Esophagus squamous epithelium (tissue), 5 donors: Measurements from ENCODE around the gene TMEM139. TPM values are rescaled to one million over a fixed set of nuclear protein-coding genes. Genes with fewer than 3 reads are reported as not detected.

Source experiments
- DNase-seq: peaks from one replicate; lab custom pipeline; 2025; lab: John Stamatoyannopoulos, UW
- H3K27ac ChIP-seq, 4 donors: fragments of 200-600 bp; sonication (generic); one replicate each; pipeline ENCODE4 v1.5.1; 2016 to 2019; ENCODE audit warnings: mild to moderate bottlenecking in 1 of 4
- H3K27me3 ChIP-seq, 4 donors: fragments of 200-600 bp; sonication (generic); 1 replicate in 3 of 4; 2 replicates in 1 of 4; pipeline versions ENCODE4 v1.5.1 to v1.6.0; 2017 to 2021; ENCODE audit warnings: antibody characterized with exemption in 1 of 4
- H3K36me3 ChIP-seq, 3 donors: fragments of 200-600 bp; sonication (generic); one replicate each; pipeline ENCODE4 v1.5.1; 2016 to 2019
- H3K4me1 ChIP-seq, 3 donors: fragments of 200-600 bp; sonication (generic); one replicate each; pipeline ENCODE4 v1.5.1; 2017 to 2019
- H3K4me3 ChIP-seq, 4 donors: fragments of 200-600 bp; sonication (generic); 1 replicate in 3 of 4; 2 replicates in 1 of 4; pipeline ENCODE4 v1.5.1; 2016 to 2019; ENCODE audit warnings: mild to moderate bottlenecking in 2 of 4, moderate library complexity in 1 of 4
- H3K9me3 ChIP-seq, 3 donors: fragments of 200-600 bp; sonication (generic); one replicate each; pipeline ENCODE4 v1.5.1; 2016 to 2019
- POLR2A ChIP-seq, 4 donors: fragments of 450-650 bp; IDR thresholded peaks; one replicate each; pipeline ENCODE4 v1.6.1; 2017; ENCODE audit warnings: antibody characterized with exemption in 4 of 4, mild to moderate bottlenecking in 4 of 4, moderate library complexity in 3 of 4
- WGBS, 2 donors: methylation state at CpG; one replicate each; pipeline ENCODE4 v1.1.5; 2018; 5-methylcytosine and 5-hydroxymethylcytosine counted together
- intact Hi-C: fragments of 100-400 bp; cut with DNase I; formaldehyde crosslinking; loops from one replicate; pipeline ENCODE4 v1.15.0; 2022
- total RNA-seq, 4 donors: library from RNA; depleted of rRNA; stranded (reverse); fragments of >200 nt; gene quantifications; one replicate each; pipeline ENCODE4 v1.1.0, GENCODE V29; 2016
- TF ChIP-seq, protein P1 (sequence below), 6 experiments: fragments of 450-650 bp in 4 of 6; fragments of 200-600 bp in 2 of 6; sonication (generic) in 2 of 6; IDR thresholded peaks; one replicate each; pipeline ENCODE4 v1.5.1; 2016 to 2019; ENCODE audit warnings: antibody characterized with exemption in 6 of 6, mild to moderate bottlenecking in 4 of 6, moderate library complexity in 4 of 6
- donor health status: DM: yes; HTN: yes; CAD: no.

TMEM139 gene
- total RNA-seq, 4 donors from 2014 or later: 0.15 to 3.6 TPM; not detected in 2

DNA sequence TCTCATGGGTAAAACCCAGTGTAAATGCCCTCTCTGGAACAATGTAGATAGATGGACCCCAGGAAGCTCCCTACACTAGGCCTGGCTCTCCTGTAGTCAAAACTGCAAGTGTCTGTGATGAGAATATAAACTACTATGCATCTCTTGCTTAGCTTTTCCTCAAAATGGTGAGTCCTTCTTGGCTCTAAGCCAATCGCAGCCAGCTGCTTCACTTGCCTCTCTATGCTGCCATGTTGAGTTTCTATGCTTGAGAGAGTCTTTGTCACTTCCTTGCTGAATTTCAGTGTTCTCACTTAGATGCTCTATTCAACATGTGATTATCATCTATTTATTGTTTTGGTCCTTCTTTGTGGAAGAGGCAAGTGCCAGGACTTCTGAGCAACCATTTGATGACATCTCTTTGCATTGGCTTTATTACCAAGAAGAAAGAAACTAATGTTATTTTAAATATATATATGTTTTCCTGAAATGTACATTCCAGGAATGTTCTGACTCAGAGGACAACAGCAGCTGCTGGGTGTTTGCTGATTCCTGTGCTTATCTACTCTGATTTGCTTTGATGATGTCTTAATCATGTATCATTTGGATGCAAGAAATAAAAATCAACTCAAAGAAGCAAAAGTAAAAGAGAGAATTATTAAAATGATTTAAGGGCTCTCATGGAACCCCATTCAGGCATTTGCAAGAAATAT lies 46.3 kb upstream of the TMEM139 start:
- Histone ChIP-seq H3K27me3 (peaks cover 0 to under 1% (median 0%) of the 10 kb centered on the region in 4 donors), H3K4me3 (no peak overlapping the region), H3K4me1 (peaks cover 0 to 6% (median 2%) of the 10 kb centered on the region in 3 donors), H3K9me3 (peaks cover 0 to 20% (median 0%) of the 10 kb centered on the region in 3 donors), H3K27ac (peak overlapping the region in 1 of 4 donors; percentile 39), H3K36me3 (no peaks in the 10 kb centered on the region)
- TF ChIP-seq, protein P1, sequence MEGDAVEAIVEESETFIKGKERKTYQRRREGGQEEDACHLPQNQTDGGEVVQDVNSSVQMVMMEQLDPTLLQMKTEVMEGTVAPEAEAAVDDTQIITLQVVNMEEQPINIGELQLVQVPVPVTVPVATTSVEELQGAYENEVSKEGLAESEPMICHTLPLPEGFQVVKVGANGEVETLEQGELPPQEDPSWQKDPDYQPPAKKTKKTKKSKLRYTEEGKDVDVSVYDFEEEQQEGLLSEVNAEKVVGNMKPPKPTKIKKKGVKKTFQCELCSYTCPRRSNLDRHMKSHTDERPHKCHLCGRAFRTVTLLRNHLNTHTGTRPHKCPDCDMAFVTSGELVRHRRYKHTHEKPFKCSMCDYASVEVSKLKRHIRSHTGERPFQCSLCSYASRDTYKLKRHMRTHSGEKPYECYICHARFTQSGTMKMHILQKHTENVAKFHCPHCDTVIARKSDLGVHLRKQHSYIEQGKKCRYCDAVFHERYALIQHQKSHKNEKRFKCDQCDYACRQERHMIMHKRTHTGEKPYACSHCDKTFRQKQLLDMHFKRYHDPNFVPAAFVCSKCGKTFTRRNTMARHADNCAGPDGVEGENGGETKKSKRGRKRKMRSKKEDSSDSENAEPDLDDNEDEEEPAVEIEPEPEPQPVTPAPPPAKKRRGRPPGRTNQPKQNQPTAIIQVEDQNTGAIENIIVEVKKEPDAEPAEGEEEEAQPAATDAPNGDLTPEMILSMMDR (IDR thresholded peaks at IDR 0.05): no peak
- TF ChIP-seq POLR2A (IDR thresholded peaks at IDR 0.05): no peak
- no peak for DNase-seq
- 87 to 92% methylated on average over 1 of the region's 1 CpG for WGBS, 2 donors
- intact Hi-C loops: no loop called here

DNA sequence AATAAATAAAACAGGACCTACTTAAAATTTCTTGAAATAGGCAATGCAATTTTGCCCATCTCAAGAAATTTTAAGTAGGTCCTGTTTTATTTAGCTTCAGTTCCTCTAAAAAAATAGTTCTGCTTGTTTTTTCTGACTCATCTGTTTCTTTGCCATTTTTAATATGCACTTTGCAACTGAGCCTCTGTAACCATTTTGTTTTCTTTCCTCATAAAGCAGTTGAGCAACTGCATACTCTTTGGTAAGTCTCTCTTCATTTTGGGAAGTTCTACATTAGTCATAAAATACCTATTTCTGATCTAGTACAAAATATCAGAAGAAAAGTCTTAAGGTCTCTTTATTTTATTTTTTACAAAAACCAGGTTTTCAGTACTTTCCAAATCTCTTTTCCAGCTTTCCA lies 44.9 kb upstream of the TMEM139 start:
- Histone ChIP-seq H3K9me3 (peaks cover 0 to 20% (median 0%) of the 10 kb centered on the region in 3 donors), H3K27ac (no peak overlapping the region), H3K27me3 (peaks cover 0 to 4% (median 0%) of the 10 kb centered on the region in 4 donors), H3K36me3 (no peaks in the 10 kb centered on the region), H3K4me1 (peaks cover 0 to 6% (median 2%) of the 10 kb centered on the region in 3 donors), H3K4me3 (no peak overlapping the region)
- no peak for TF ChIP-seq POLR2A (IDR thresholded peaks at IDR 0.05)
- TF ChIP-seq, protein P1 (IDR thresholded peaks at IDR 0.05): no peak
- intact Hi-C loops: loop anchor here (5.0 kb wide), 2 partner anchors 62 to 177 kb away; no protein-coding TSS in a partner anchor
- no peak for DNase-seq

DNA sequence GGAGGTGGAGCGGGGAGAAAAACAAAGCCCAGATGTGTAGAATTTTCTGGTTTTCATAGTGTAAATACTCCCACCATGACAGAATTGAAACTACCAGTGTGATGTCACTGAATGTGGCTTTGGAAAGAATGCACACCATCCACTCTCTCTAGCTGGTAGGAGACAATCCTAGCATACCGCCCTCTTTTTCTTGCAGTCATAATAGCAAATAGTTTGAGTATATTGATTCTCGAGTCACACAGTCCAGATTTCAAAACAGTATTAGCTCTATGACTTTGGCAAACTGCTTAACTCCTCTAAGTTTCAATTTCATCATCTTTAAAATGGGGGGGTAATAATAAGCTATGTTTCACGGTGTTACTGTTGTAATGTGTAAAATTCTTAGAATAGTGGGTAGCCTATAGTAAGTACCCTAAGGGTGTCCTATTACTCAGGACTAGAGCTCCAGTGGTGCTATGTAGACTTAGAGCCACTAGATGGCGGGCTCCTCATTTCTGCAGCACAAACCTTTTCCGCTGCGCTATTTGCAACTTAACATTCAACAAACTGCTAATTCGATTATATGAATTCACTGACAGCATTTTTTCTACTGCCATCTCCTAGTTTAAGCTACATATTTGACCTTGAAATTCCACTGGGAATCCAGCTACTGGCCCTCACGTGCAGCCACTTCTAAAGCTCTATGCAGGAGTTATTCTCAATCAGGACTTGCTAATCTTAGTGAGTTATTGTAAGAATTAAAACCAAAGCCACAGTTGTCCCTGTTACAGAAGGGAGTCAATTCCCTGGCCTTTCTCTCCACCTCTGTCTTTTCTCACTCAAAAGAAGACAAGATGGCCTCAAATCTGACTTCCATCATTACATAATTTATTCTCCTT lies 44.2 kb upstream of the TMEM139 start:
- Histone ChIP-seq H3K27me3 (peaks cover 0 to 4% (median 0%) of the 10 kb centered on the region in 4 donors), H3K27ac (peak overlapping the region in 2 of 4 donors; percentile 40 to 72), H3K4me1 (peaks cover 0 to 11% (median 2%) of the 10 kb centered on the region in 3 donors), H3K36me3 (no peaks in the 10 kb centered on the region), H3K4me3 (no peak overlapping the region), H3K9me3 (peaks cover 0 to 20% (median 0%) of the 10 kb centered on the region in 3 donors)
- TF ChIP-seq, protein P1 (IDR thresholded peaks at IDR 0.05): peak; percentile 86 to 92 (median 90)
- no peak for TF ChIP-seq POLR2A (IDR thresholded peaks at IDR 0.05)
- intact Hi-C loops: loop anchor here (5.0 kb wide), 2 partner anchors 62 to 177 kb away; no protein-coding TSS in a partner anchor
- DNase-seq: no peak
- WGBS, 2 donors: 15% methylated on average over 9 of the region's 9 CpGs

DNA sequence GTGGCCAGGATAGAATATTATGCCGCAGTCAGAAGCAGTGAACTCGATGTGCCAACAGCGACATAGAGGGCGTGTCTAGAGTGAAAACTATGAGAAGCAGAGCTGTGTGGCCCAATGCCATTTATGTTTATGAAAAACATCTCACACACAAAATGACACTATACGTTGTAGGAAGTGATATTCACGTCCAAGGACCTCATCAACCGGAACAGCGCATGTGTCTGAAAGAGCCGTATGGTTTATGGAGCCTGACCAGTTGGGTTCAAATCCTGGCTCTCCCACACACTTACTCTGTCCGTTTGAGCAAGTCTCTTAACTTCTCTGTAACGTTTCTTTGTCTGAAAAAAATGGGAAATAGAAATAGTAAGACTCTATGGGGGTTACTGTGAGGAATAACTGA lies 42.5 kb upstream of the TMEM139 start:
- no peak overlapping the region for H3K4me3 ChIP-seq
- H3K27ac ChIP-seq: no peak overlapping the region
- intact Hi-C loops: loop anchor here (5.0 kb wide), 2 partner anchors 60 to 175 kb away; no protein-coding TSS in a partner anchor
- 77 to 85% methylated on average over 11 of the region's 11 CpGs for WGBS, 2 donors
- peaks cover 0 to 6% (median 0%) of the 10 kb centered on the region in 3 donors for H3K9me3 ChIP-seq
- no peaks in the 10 kb centered on the region for H3K36me3 ChIP-seq
- H3K27me3 ChIP-seq: peaks cover 0 to 4% (median 0%) of the 10 kb centered on the region in 4 donors
- no peak for DNase-seq
- TF ChIP-seq POLR2A (IDR thresholded peaks at IDR 0.05): no peak
- TF ChIP-seq, protein P1 (IDR thresholded peaks at IDR 0.05): no peak
- H3K4me1 ChIP-seq: peaks cover 0 to 11% (median 2%) of the 10 kb centered on the region in 3 donors
